ENCODE data around the gene OOSP4A.

OOSP4A gene

DNA sequence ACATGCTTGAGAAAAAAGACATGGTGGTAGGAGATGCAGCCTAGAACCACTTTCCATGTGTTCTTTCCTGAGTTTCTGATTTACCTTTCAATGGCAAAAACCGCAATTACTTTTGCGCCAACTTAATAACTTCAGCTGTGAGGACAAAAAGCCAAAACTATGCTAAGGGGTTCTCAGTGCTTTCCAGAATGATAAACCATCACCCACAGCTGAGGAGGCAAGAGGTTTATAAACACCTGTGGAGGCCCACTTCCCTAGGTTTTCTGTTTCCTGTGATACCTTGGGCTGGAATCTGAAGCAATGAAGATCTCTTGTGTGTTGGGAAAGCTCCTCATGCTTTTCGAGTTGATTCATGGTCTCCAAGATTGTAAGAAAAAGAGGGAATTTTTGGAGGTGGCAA is at the start of gene OOSP4A:
OOSP4A (plus strand) TSS at position 301 of the 400 bp plus-strand sequence; CDS start at position 301, 0 bp downstream.
- H3K27ac ChIP-seq, result no peak within 1 kb of the TSS
- no peak within 1 kb of the TSS for H3K4me3 ChIP-seq

DNA sequence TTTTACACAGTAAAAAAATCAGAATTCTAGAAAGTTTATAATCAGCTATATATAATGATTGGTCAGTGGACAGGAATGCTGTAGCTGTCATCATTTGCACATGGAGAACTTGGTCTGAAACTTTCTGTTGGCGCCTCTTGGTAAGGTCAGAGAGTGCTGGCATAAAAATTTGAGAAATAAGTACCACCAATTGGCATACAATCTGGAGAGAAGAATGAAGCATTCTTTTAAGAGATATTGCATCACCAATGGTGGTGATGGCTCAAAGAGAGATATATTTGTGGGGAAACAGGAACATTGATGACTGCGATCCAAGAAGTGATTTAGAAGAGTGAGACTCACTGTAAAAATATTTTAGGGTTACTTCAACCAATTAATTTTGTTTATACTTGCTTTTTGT is 45.4 kb upstream of the OOSP4A start:
- Histone ChIP-seq H3K27ac (no peak overlapping the region), H3K4me3 (no peak overlapping the region)

DNA sequence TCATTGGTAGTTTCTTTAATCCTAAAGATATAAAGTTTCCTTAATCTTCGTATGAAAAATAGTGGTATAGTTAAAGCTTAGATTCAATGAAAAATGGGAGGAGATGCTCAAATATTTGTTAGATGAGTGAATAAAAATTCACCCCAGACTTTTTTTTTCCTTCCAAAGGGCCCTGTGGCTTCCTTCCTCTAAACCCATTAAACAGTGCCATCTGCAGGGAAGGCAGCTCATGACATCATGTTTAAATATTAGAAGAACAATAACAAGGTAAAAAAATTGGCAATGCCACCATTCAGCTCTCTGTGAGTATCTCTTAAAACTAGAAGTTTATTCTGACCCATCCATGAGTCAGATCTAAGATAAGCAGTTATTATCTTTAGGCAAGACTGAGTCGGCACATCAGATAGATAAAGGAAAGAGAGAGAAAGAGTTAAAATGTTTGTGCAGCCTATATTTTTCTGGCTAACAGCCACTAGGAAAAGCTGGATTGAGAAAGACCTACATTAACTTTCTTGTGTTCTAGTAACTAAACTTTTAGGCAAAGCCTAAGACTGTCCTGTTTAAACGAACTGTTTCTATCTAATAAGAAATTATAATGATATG is 44.7 kb upstream of the OOSP4A start:
- Histone ChIP-seq H3K4me3 (no peak overlapping the region), H3K27ac (no peak overlapping the region)

DNA sequence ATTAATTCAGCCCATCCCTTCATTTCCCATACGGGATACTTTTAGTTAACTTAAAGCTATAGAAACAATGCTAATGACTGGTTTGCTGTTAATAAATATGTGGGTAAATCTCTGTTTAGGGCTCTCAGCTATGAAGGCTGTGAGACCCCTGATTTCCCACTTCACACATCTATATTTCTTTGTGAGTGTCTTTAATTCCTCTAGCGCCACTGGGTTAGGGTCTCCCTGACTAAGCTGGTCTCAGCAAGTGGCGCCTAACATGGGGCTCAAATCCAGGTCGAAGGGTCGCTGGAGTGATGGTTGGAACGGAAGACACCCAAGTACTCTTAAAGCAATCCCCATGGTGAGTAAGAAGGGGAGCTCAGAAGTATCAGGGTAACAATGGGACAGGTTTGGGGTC is 40.0 kb upstream of the OOSP4A start:
- Histone ChIP-seq H3K27ac (no peak overlapping the region), H3K4me3 (no peak overlapping the region)

DNA sequence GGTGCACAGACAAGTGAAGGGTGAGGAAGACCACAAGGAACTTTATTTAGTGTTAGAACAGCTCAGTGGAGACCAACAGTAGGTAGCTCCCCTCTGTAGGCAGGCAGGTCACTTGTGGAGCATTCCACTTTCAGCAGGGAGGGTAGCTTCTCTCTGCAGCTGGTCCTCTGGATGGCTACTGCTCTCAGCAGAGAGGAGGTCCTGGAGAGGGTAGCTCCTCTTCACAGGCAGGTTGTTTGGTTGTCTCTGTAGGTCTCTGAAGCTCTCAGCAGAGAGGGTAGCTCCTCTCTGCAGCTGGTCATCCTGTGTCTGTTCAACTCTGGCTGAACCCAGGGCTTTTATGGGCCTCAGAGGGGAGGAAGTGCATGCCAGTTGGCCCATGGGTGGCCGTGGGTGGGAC is 32.1 kb upstream of the OOSP4A start:
- H3K27ac ChIP-seq, result no peak overlapping the region
- no peak overlapping the region for H3K4me3 ChIP-seq

DNA sequence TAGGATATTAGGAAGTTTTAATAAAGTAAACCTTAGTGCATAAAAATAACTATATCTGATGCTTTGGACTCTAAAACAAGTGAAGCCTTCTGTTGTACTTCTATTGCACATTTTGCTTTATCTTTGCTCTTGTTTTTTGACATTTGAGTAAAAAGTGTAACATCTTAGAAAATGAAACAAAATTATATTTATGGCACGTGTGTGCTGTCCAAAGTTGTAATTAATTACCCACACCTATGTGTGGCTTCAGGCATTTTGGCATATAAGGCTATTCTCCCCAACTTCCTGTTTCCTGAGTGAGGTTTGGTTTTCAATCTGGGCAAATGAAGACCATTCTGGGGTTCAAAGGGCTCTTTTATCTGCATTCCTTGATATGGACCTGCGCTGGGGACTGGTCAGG is 25.7 kb upstream of the OOSP4A start, which contains the start of gene OOSP1:
OOSP1 (plus strand) TSS at position 301 of the 400 bp plus-strand sequence; CDS start at position 324, 23 bp downstream.
- Histone ChIP-seq H3K27ac (no peak within 1 kb of the TSS), H3K4me3 (no peak within 1 kb of the TSS)

DNA sequence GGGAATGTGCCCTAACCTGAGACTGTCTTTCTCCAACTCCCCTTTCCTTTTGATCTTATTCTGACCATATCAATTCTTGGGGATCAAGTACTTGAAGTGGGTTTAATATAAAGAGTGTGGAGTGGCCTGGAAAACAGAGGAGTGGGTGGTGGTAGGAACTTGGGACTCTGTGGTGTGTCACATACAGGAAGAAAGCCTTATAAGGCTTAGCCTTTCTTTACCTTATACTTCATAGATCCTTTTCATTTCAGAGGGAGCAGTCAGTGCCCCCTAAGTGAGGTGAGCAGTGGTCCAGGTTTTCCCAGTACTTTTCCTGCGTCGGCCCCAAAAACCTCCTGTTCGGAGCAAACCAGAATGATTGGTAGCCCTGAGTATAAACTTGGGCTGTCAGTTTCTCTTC is 25.1 kb upstream of the OOSP4A start:
- no peak overlapping the region for H3K4me3 ChIP-seq
- no peak overlapping the region for H3K27ac ChIP-seq

DNA sequence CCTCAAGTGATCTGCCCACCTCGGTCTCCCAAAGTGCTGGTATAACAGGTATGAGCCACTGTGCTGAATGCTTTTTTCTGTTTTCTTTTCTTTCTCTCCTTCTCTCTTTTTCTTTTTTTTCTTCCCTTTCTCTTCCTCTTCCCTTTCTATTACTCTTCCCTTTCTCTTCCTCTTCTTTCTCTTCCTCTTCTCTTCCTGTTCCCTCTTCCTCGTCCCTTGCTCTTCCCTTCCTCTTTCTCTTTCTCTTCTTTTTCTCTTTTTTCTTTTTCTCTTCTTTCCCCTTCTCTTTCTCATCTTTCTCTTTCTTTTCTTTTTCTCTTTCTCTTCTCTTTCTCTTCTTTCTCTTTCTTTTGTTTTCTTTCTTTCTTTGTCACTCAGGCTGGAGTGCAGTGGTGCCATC is 24.4 kb upstream of the OOSP4A start:
- H3K4me3 ChIP-seq, result no peak overlapping the region

DNA sequence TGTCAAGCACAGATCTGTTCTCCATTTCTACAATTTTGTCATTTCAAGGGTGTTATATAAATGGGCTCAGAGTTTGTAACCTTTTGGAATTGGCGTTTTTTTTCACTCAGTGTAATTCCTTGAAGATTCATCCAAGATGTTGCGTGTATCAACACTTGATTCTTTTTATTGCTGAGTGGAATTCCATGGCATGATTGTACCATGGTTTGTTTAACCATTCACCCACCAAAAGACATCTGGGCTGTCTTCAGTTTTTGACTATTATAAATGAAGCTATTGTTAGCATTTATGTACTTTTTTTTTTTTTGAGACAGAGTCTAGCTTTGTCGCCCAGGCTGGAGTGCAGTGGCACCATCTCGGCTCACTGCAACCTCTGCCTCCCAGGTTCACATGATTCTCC is 22.7 kb upstream of the OOSP4A start:
- Histone ChIP-seq H3K4me3 (no peak overlapping the region), H3K27ac (no peak overlapping the region)

More for the DNA sequence above, 24.4 kb upstream of the OOSP4A start:
- no peak overlapping the region for H3K27ac ChIP-seq

DNA sequence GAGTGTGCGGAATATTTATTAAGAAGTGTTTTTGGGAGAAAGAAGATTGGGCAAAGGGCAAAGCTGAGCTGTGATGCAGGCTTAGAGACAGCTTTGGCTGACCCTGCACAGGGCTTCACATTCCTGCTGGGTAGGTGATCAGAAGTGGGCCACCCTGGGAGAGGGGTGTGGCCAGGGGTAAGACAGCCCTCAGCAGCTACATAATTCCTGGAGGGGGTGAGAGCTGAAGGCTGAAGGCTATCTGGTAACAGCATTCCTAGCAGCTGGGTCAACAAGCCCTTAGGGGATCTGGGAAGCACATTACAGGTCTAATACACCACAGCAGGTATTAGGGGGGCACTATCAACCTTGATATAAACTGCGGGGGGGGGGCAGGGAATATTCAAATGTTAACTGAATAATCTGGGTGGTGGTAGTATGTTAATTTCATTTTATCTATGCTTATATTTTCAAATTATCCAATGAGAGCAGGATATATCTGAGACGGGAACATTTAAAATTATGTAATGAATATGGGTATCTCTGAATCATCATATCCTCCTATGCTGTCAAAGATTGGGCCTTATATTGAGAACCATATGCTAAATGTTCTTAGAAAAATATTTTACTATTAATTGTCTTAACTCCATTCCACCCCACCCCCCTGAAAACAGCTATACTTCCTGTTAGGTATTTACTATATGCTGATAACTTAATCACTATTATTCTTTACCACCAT is 19.7 kb upstream of the OOSP4A start:
- Histone ChIP-seq H3K27ac (no peak overlapping the region), H3K4me3 (no peak overlapping the region)

DNA sequence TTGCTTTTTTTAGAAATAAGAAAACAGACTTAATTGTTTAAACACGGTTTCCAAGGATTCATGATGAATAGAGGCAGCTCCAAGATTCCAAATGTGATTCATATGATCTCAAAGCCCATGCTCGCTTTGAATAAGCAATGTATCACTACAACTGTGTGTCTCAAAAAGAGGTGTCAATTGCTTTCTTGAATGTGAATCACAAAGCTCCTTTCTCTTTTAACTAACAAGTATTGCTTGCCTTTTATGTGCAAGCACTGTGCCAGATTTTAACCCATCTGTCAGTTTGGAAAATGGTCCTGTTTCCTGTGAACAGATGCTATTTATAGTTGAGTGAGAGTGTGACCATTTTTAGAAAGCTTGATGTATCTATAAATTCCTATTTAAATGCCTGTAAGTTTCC is 19.1 kb upstream of the OOSP4A start:
- Histone ChIP-seq H3K4me3 (no peak overlapping the region), H3K27ac (no peak overlapping the region)

DNA sequence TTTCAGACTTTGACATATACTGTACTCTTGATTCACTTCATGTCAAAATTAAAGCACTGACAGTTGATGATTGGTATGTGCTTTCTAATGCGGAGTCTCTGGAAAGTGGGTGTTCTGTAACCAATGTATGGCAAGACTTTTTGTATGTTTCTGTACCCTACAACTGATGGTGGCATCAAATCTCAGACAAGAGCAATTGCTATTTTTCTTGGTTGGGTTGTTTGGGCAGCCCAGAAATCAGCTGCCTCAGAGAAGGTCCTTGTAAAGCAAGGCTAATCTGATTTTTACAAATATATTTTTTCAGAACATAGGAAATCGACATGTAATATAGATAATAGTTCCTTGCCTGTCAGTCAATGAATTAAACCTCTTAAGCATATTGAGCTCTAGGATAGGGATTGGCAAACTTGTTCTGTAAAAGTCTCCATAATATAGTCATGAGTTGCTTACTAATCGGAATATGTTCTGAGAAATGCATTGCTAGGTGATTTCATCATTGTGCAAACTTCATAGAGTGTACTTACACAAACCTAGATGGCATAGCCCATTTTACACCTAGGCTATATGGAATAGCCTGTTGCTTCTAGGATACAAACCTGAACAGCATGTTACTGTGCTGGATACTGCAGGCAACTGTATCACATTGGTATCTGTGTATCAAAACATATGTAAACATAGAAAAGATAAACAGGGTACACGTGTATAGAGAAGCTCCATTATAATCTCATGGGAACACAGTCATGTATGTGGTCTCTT is 10.2 kb upstream of the OOSP4A start:
- Histone ChIP-seq H3K4me3 (no peak overlapping the region), H3K27ac (no peak overlapping the region)

DNA sequence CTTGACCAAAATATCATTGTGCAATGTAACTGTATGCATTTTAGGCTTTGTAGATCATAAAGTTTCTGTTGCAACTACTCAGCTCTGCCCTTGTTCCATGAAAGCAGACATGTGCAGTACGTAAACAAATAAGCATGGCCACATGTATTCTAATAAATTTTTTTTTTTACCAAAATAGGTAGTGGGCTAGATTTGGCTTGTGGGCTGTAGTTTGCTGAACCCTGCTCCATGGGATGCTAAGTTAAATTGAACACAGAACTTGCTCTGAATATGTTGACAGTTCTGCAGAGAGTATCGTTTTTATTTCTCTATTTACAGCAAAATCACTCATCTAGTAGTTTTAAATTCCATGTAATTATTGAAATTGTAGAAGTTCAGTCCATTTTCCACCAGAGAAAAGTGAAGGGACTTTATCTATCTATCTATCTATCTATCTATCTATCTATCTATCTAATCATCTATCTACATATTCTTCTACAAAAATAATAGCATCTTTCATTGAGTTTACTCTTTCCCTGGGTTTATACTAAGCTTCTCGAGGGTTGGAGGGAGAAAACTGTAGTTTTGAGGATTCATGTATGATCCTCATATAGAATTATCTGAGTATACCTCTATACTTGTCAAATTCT is 9.5 kb upstream of the OOSP4A start:
- no peak overlapping the region for H3K4me3 ChIP-seq
- H3K27ac ChIP-seq, result no peak overlapping the region

DNA sequence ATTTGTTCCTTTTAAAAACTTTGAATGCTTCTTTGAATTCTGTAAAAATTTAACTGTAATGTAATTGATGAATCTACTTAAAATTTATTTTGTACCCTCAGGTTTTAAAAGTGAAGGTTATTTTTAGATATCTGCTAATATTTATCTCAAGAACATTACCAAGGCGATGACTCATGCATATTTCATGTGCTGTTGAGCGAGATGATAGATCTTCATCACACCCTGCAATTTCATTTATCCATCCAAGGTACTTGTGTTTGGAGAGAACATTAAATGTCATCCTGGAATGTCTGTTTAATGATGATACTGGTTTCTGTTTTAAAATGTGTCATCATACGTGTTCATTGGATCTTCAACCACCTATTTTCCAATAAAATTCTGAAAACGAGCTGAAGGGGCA is 6.7 kb upstream of the OOSP4A start:
- H3K4me3 ChIP-seq, result no peak overlapping the region
- no peak overlapping the region for H3K27ac ChIP-seq

DNA sequence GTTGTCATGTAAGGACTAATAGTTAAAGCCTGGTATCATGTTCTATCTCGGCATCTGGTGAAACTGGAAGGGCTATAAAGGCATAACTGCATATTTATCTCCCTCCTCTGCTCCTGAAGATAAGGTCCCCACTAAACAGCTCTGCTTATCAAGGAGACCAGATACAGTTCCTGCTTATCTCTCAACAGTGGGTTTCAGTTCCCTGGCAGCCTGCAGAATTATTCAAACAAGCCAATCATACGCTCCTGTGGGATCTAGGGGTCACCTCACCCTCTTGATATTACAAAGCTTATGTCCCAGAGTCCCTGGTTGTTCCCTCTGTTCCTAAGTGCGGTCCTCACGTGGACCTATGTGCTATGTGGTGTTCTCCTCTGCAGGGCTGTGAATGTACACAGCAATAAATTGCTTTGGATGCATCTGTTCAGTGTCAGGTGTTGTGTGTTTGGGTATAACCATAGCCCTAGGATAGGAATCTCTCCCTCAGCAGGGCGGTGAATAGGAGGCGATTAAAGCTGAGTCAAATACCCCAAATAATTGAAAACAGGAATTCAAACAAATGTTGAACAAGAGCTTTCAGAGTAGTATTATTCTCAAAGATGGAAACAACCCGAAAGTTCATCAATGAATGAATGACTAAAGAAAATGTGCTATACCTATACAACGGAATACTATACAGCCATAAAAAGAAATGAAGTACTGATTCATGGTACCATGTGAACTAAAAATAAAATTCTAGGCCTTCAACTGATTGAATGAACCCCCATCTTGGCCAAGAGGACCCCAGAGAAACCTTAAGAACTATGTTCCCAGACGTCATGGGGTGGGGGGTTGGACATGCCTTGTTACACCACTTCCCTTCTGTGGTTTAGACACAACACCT is 3.1 kb upstream of the OOSP4A start:
- Histone ChIP-seq H3K4me3 (no peak overlapping the region), H3K27ac (no peak overlapping the region)

DNA sequence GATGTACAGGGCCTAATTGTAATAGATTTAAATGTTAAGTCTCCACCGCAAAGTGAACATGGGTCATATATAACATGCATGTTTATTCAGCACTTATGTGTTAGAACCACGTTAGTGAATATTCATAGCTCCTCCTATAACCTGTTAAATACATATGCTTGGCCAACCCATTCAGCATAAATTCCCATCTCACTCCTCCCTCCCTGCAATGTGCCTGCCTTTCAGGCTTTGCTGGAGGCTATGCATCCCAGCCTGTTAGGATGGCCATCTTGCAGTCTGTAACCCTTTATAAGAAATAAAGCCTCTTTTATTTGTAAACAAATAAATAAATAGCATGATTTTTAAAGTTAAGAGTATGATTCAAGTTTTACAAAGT is 1.7 kb upstream of the OOSP4A start:
- Histone ChIP-seq H3K27ac (no peak overlapping the region), H3K4me3 (no peak overlapping the region)

DNA sequence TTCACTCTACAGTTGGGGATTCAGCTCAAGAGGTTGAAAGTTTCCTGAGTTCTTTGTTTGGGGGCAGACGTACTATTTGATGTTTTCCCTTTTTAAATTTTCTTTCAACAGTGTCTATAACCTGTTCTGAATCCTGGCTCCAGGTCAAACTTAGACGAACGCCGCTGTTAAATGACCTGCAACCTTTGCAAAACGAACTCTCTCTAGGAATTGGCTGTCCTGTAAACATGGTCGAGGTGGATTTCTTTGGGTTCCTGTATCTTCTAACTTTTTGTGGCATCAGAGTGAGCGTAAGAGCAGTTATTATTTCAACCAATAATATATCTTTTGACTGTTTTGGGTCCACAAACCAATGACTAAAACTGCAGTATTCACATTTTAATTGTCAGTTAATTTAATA is 1.6 kb downstream of the OOSP4A start:
- Histone ChIP-seq H3K27ac (no peak overlapping the region), H3K4me3 (no peak overlapping the region)

DNA sequence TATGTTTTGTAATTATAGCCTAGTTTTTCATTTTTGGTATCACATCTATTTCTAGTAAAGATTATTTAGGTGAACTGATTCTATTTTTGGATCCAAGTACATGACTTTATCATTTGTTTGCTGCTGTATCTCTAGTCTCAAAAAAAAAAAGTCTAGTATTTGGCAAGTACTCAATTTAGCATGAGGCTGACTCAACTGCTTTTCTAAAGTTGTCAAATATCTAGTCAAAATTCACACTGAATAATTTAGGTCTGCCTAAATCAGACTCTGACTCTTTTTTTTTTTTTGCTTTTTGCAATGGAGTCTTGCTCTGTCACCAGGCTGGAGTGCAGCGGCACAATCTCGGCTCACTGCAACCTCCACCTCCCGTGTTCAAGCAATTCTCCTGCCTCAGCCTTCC is 2.4 kb downstream of the OOSP4A start:
- no peak overlapping the region for H3K4me3 ChIP-seq
- no peak overlapping the region for H3K27ac ChIP-seq

DNA sequence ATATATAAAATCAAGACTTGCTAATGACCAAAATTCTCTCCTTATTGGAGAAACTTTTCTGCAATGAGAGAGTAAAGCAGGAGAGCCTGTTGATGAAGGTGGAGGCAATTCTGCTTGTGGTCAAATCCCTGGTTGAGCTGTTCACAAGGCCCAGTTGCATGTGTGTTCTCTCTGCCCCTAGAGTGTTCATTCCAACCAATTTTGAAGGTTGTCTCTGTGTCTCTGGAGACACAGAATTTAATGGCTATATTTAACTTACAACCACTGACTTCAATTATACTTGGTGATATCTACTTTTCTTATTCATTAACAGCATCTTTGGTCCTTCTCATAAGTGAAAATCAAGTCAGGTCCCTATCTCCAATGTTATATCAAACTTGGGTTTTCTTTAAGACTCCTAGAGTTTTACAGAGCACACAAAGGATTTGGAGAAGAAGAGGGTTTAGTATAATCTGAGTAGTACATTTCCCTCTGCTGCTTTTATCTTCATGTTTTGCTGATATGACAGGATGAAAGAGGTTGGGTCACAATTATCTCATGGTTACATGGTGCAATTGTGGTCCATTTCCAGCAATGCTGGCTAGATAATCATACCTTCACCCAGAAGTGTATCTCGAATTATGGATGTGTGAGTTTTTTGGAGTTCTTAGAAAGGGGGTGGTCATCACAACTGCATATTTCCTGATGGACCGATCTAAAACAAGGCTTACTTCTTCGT is 4.0 kb downstream of the OOSP4A start:
- Histone ChIP-seq H3K27ac (no peak overlapping the region), H3K4me3 (no peak overlapping the region)
